Measurements from ENCODE around the gene ZNF823. TPM values are rescaled to one million over a fixed set of nuclear protein-coding genes. Genes with fewer than 3 reads are reported as not detected.

Gene ZNF823
- total and polyA plus RNA-seq, 9 of the 15 experiments (the other 6 are each of a cell fraction or from before 2014, with no cell fraction given), result 4.0 to 13.4 (median 6.1) TPM

GRCh38 chr19:11766597-11767591 lies 28.1 kb upstream of the ZNF823 start, which contains the start of gene ZNF441 (continued):
- no peak for TF ChIP-seq ZNF407 (IDR thresholded peaks at IDR 0.05; ENCODE audit: low read depth)
- peak in 1 of 2 experiments; percentile 77; a peak in 2 of 4 replicates for TF ChIP-seq HDAC1 (IDR thresholded peaks at IDR 0.05)
- peak; percentile 69 for TF ChIP-seq ATF7 (IDR thresholded peaks at IDR 0.05)
- no peak for TF ChIP-seq ATF1 (CRISPR knock-in tag; IDR thresholded peaks at IDR 0.05)
- TF ChIP-seq ATF1 (tag; IDR thresholded peaks at IDR 0.05), result peak; percentile 60
- no peak for TF ChIP-seq GTF3C2 (IDR thresholded peaks at IDR 0.05; ENCODE audit: borderline replicate concordance, extremely low read depth, insufficient read length)
- TF ChIP-seq PURB (CRISPR knock-in tag; IDR thresholded peaks at IDR 0.05; ENCODE audit: low read depth), result no peak
- no peak for TF ChIP-seq ELF2 (CRISPR knock-in tag; IDR thresholded peaks at IDR 0.05)
- TF ChIP-seq NFATC3 (IDR thresholded peaks at IDR 0.05), result no peak
- no peak for TF ChIP-seq BRF2 (IDR thresholded peaks at IDR 0.05; ENCODE audit: borderline replicate concordance, insufficient read depth, insufficient read length)
- TF ChIP-seq RFX5 (IDR thresholded peaks at IDR 0.05; ENCODE audit: low read depth, low read length), result no peak
- TF ChIP-seq ZNF507 (tag; conservative IDR thresholded peaks at IDR 0.05), result no peak
- no peak for TF ChIP-seq SLC30A9 (CRISPR knock-in tag; IDR thresholded peaks at IDR 0.05)
- TF ChIP-seq ZBTB8A (IDR thresholded peaks at IDR 0.05; ENCODE audit: partially characterized antibody), result no peak
- TF ChIP-seq PTRF (tag; IDR thresholded peaks at IDR 0.05), result no peak
- TF ChIP-seq ZNF174 (CRISPR knock-in tag; IDR thresholded peaks at IDR 0.05), result no peak

Measured in K562 (cell line).